ENCODE results near the gene PDE4B.

- no peak for TF ChIP-seq CTCF (conservative IDR thresholded peaks at IDR 0.05; ENCODE audit: low read length)
- TF ChIP-seq EZH2phosphoT487 (IDR thresholded peaks at IDR 0.05; ENCODE audit: borderline replicate concordance) = no peak
Measured at GRCh38 chr1:66351913-66352312, 559.2 kb downstream of the PDE4B start.

All from Loucy (cell line).